ENCODE data around the gene CYTH4.

DNA sequence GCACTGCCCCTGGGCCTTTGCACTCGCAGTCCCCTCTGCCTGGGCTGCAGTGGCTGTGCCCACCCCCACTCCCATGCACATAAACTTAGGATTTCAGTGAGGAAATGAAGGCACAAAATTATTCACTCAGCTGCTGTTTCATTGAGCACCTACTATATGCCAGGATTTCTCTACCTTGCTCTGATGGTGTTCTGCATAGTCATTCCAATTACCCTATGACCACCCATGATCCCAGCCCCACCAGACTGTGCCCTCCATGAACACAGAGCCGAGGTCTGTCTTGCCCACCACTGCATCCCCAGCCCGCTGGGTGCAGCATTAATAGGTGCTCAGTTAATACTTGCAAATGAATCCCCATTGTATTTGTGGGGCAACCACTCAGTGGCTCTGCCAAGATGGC lies 10.9 kb downstream of the CYTH4 start:
- TF ChIP-seq EZH2 (IDR thresholded peaks at IDR 0.05) (no peak), POLR2AphosphoS5 (IDR thresholded peaks at IDR 0.05; ENCODE audit: borderline replicate concordance, low read depth, low read length) (no peak)
